ENCODE data around the gene SLC30A9.

The SLC30A9 gene

DNA sequence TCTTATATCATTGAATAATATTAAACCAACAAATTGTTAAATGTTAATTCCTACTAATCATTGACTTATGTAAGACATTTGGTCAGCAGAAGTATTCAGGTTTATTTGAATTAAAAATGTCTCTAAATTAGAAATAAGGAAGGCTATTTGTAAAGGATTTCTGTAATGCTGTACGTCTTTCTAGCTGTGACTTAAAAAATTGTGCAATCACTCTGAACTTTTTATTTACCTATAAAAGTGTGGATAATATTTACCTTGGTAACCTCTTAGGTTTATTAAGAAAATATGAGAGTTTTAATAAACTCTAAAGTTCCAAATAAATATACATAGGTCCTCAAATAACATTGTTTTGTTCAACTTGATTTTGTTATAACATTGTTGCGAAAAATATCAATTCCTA is 76.9 kb downstream of the SLC30A9 start:
- no peak for DNase-seq (ENCODE audit: insufficient read length, low spot score)
- no peak for TF ChIP-seq POLR2A (IDR thresholded peaks at IDR 0.05; ENCODE audit: low read depth, low read length)
- no peak for FAIRE-seq

DNA sequence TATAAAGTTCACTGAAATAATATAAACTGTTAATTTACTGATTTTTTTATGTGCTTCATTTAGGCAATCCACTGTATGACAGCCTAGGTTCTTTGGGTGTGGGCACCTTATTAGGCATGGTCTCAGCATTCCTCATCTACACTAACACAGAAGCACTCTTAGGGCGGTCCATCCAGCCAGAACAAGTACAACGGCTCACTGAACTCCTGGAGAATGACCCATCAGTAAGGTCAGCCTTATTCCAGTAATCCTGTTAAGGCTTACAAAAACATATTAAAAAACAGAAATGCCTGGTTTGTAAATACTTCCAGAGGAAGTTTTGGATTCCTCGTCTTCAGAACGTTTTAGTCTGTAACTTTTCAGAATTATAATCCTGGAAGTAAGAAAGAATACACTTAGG is 80.1 kb downstream of the SLC30A9 start:
- TF ChIP-seq POLR2A (IDR thresholded peaks at IDR 0.05; ENCODE audit: low read depth, low read length) = no peak
- FAIRE-seq (no peak), DNase-seq (ENCODE audit: insufficient read length, low spot score) (no peak)

DNA sequence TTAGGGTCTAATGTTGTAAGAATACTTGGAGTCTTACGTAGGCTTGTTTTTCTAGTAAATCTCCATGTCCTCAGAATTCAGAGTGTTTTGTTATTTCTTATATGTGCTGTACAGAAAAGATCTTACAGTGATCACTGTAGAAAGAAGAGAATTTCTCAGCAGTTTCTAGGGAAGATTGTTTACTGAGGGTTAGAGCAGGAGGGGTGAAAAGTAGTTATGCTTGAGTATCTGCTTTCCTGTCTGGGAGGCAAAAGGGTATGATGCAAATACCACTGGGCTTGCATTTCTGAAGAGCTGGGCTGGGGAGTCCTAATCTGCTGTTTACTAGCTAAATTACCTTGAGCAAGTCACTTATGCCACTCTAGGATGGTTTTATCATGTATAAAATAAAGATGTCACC is 84.0 kb downstream of the SLC30A9 start:
- DNase-seq (ENCODE audit: insufficient read length, low spot score) = no peak
- no peak for TF ChIP-seq POLR2A (IDR thresholded peaks at IDR 0.05; ENCODE audit: low read depth, low read length)
- no peak for FAIRE-seq

DNA sequence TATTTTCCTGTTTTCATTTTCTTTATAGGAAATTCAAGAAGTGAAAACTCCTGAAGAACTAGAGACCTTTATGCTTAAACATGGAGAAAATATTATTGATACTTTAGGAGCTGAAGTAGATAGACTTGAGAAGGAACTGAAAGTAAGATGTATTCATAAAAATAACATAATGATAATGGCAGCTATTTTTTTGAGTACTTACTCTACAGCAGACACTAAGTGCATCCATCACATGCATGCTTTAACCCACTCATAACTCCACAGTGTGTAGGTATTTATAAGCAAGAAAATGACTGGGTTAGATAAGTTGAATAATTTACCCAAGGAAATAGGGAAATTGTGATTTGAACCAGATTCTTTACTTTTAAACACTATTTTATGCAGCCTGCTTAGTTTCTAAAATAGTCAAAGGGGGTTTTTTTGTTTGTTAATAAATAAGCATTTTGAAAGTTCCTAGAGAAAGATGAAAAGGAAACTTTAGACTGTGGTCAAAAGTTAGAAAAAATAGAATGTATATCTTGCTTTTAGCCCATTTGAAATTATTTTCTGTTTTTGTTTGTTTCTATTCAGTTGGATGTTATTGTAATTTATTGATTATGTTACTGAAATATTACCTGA is 88.0 kb downstream of the SLC30A9 start:
- TF ChIP-seq POLR2A (IDR thresholded peaks at IDR 0.05; ENCODE audit: low read depth, low read length) = no peak
- no peak for FAIRE-seq
- no peak for DNase-seq (ENCODE audit: insufficient read length, low spot score)

DNA sequence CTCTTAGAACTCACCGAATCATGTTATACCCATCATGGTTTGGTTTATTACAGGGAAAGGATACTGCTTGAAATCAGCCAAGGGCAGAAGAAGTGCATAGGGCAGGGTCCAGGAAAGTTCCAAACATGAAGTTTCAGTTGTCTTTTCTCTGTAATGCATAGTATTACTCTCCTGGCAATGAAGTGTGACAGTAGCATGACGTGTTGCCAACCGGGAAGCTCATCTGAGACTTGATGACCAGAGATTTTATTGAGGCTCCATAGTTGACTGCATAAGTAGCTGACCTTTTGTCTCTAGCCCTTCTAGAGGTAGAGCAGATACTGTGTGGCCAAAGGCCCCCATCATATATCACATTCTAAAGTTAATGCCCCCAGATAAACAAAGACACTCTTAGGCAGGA is 90.0 kb downstream of the SLC30A9 start:
- FAIRE-seq (no peak), DNase-seq (ENCODE audit: insufficient read length, low spot score) (no peak)
- no peak for TF ChIP-seq POLR2A (IDR thresholded peaks at IDR 0.05; ENCODE audit: low read depth, low read length)

DNA sequence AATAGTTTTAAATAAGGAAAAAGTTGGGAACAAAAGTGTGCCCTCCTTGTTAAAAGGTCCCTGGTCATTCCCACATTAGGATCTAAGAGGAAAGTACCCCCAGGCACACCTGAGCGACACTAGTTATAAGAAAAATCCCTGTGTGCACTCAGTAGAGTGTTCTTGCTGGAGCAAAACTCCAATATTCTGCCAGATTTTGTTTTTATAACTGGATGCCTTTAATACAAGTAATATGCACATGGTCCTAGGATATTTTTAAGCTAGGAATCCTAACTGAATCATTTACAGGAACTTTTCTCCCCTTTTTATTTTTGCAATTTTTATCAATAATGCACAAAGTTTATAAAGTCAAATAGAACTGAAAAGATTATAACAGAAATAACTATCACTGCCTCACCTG is 93.5 kb downstream of the SLC30A9 start:
- no peak for DNase-seq (ENCODE audit: insufficient read length, low spot score)
- no peak for TF ChIP-seq POLR2A (IDR thresholded peaks at IDR 0.05; ENCODE audit: low read depth, low read length)
- no peak for FAIRE-seq

DNA sequence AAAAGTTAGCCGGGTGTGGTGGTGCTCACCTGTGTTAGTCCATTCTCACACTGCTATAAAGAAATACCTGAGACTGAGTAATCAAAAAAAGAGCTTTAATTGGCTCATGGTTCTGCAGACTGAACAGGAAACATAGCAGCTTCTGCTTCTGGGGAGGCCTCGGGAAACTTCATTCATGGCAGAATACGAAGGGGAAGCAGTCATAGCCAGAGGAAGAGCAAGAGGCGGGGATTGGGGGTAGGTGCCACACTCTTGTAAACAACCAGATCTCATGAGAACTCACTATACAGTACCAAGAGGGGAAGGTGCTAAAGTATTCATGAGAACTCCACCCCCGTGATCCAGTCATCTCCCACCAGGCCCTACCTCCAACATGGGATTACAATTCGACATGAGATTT is 98.1 kb downstream of the SLC30A9 start:
- no peak for TF ChIP-seq POLR2A (IDR thresholded peaks at IDR 0.05; ENCODE audit: low read depth, low read length)
- FAIRE-seq (no peak), DNase-seq (ENCODE audit: insufficient read length, low spot score) (no peak)

DNA sequence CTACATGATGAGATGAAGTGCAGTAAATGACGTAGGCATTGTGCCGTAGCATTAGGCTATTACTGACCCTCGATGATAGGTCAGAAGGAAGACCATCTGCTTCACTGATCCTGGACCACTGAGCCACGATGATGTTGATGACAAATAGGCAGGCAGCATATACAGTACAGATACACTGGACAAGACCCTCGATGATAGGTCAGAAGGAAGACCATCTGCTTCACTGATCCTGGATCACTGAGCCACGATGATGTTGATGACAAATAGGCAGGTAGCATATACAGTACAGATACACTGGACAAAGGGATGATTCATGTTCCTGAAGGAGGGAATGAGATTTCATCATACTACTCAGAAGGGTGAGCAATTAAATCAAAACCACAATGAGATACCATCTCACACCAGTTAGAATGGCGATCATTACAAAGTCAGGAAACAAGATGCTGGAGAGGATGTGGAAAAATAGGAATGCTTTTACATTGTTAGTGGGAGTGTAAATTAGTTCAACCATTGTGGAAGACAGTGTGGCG is 111.2 kb downstream of the SLC30A9 start:
- FAIRE-seq = no peak
- DNase-seq (ENCODE audit: insufficient read length, low spot score) = no peak
- no peak for TF ChIP-seq POLR2A (IDR thresholded peaks at IDR 0.05; ENCODE audit: low read depth, low read length)

DNA sequence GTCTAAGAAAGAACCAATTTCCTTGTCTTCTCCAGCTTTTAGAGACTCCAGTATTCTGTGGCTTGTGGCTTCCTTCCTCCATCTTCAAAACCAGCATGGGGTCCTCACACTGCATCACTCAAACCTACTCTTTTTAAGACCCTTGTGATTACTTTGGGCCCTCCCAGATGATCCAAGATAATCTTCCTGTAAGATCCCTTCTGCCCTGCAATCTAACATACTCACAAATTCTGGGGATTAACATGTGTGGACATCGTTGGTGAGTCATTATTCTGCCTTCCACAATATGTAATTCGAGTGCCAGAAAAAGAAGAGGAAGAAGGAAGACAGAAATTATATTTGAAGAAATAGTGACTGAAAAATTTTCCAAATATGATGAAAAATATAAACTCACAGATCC is 114.2 kb downstream of the SLC30A9 start:
- no peak for FAIRE-seq

DNA sequence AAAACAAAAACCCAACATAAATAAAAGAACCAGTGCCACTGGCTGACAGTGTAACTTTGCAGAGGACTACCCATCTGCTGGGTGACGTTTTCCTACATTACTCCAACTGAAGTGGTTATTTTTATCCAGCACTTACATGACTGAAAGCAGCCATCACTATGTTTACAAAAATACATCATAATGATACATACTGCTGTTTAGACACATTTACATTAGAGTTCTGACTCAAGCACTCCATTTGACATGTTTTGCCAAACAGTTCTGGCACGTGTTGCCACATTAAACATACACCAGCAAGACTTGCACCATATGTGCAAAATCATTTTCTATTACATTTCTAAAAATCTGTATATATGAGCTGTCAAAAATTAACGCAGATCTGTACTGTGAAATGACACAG is 122.5 kb downstream of the SLC30A9 start:
- DNase-seq (ENCODE audit: insufficient read length, low spot score) = no peak
- TF ChIP-seq POLR2A (IDR thresholded peaks at IDR 0.05; ENCODE audit: low read depth, low read length) = no peak
- FAIRE-seq = no peak

More for the DNA sequence above, 114.2 kb downstream of the SLC30A9 start:
- no peak for TF ChIP-seq POLR2A (IDR thresholded peaks at IDR 0.05; ENCODE audit: low read depth, low read length)
- DNase-seq (ENCODE audit: insufficient read length, low spot score) = no peak

DNA sequence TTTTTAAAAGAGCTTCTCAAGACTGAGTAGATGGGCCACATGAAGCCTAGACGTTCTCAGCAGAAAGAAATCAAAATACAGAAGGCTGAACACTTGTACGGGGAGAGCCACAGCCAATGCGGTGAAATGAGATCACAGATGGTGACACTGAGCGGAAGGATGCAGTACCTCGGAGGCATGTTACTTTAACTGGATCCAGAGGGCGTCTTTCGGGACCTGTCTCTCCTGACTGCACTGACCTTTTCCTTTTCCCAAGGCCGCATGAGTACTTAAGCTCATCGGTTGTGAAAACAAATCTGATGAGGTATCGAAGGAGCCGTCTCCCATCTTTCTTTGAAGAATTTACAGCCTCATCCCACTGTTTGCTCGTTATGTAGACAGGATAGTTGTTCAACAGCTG is 129.6 kb downstream of the SLC30A9 start:
- no peak for FAIRE-seq
- no peak for TF ChIP-seq POLR2A (IDR thresholded peaks at IDR 0.05; ENCODE audit: low read depth, low read length)

DNA sequence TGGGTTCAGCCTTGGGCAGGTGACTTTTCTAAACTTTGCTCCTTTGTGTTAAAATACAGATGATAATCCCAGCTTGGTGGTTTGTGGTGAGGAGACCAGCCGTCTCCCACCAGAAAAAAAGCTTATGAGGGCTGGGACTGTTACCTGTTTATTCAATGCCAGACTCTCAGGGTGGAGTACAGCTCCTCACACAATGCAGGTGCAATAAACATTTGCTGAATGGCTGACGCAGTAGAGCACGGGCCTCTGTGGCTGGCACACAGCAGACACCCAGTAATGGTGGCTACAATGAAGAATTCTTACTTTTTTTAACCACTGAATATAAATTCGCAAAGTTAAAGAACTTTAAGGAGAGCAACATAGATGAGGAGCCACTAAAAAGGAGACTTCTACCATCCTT is 131.9 kb downstream of the SLC30A9 start:
- no peak for FAIRE-seq
- TF ChIP-seq POLR2A (IDR thresholded peaks at IDR 0.05; ENCODE audit: low read depth, low read length) = no peak

More for the DNA sequence above, 129.6 kb downstream of the SLC30A9 start:
- no peak for DNase-seq (ENCODE audit: insufficient read length, low spot score)

DNA sequence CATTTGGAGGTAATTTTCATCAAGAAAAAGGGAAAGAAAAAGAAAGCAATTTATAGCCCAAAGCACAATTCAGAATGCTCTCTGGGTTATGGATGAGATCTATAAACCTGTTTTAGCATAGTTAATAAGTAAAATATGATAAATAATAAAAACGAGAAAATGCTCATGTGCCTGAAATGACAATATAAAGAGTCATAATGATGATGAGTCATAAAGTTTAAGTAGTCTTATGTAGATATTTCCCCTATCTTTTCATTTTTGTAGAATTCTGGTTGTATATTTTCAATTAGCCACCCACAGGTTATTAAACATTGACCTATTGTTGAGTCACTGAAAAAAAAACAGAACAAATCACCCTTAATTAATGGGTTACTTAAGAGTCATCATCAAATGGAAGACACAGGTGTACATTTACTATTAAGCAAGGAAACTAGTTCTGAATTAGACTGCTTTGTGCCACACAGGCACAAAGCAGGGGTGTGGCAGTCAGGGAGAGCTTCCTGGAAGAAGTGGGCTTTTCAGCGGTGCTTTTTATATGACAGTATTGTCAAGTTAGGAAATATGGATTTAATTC is 132.8 kb downstream of the SLC30A9 start:
- FAIRE-seq (no peak), DNase-seq (ENCODE audit: insufficient read length, low spot score) (no peak)
- no peak for TF ChIP-seq POLR2A (IDR thresholded peaks at IDR 0.05; ENCODE audit: low read depth, low read length)

More for the DNA sequence above, 131.9 kb downstream of the SLC30A9 start:
- DNase-seq (ENCODE audit: insufficient read length, low spot score) = no peak

DNA sequence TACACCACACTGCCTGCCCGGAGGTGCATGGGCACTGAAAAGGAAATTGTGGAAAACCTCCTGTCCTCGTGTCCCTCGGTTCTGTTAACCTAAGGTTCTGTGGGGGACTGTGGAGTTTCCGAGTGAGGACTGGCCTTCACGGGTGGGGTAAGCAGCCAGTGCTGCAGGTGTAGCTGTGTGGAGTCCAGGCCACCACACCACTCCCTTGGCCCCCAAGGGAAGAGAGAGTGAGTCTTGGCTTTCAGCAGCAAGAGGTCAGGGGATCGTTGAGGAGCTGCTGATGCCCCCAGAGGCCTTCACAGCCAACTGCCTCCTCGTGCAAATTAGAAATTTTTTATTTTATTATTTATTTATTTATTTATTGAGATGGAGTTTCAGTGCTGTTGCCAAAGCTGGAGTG is 141.8 kb downstream of the SLC30A9 start:
- FAIRE-seq = no peak

DNA sequence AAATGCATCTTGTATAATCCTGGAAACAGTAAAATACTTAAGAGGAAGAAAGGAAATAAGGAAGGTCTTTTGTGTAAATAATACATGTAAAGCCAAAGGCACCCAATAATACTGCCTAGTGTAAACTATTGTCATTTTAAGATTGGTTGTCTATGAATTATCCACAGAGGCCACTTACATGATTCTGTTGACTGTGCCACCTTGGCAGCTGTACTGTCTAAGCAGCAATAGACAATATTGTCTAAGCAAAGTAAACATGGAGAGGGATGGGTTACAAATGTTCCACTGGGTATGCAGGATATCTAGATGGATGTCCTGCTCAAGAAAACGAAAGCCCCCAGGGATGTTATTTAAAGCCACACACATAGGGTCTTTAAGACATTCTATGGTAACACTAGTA is 142.7 kb downstream of the SLC30A9 start:
- no peak for TF ChIP-seq POLR2A (IDR thresholded peaks at IDR 0.05; ENCODE audit: low read depth, low read length)
- no peak for DNase-seq (ENCODE audit: insufficient read length, low spot score)
- no peak for FAIRE-seq

More for the DNA sequence above, 141.8 kb downstream of the SLC30A9 start:
- no peak for DNase-seq (ENCODE audit: insufficient read length, low spot score)
- no peak for TF ChIP-seq POLR2A (IDR thresholded peaks at IDR 0.05; ENCODE audit: low read depth, low read length)

All from H54 (cell line).